IMR-90 (cell line): ENCODE results near the gene CD55.

Experiments
- CHD1 ChIP-seq: IDR thresholded peaks from 2 replicates; pipeline ENCODE4 v1.6.1; 2012; ENCODE audit warnings: low read depth, low read length, improper control_type of control experiment
- FOS ChIP-seq: fragments of 150-350 bp; IDR thresholded peaks from 2 replicates; pipeline ENCODE4 v1.6.1; 2016; ENCODE audit warnings: low read depth, low read length
- POLR2A ChIP-seq: IDR thresholded peaks from 2 replicates; pipeline ENCODE4 v1.6.1; 2012; ENCODE audit warnings: mild to moderate bottlenecking, low read depth, low read length
- RAD21 ChIP-seq: IDR thresholded peaks from 2 replicates; pipeline ENCODE4 v1.6.1; 2012; ENCODE audit warnings: low read length, improper control_type of control experiment
- RFX5 ChIP-seq: IDR thresholded peaks from 2 replicates; pipeline ENCODE4 v1.8.0; 2012; ENCODE audit warnings: low read depth, mild to moderate bottlenecking, low read length, moderate library complexity
- TF ChIP-seq, protein P1 (sequence below): conservative IDR thresholded peaks from 2 replicates; pipeline ENCODE4 v1.5.1; 2012; ENCODE audit warnings: mild to moderate bottlenecking, low read depth, low read length, improper control_type of control experiment
- TF ChIP-seq, protein P2 (sequence below): fragments of 150-350 bp; IDR thresholded peaks from 2 replicates; pipeline ENCODE4 v1.6.1; 2017; ENCODE audit warnings: mild to moderate bottlenecking, antibody characterized with exemption, low read length, low read depth

DNA sequence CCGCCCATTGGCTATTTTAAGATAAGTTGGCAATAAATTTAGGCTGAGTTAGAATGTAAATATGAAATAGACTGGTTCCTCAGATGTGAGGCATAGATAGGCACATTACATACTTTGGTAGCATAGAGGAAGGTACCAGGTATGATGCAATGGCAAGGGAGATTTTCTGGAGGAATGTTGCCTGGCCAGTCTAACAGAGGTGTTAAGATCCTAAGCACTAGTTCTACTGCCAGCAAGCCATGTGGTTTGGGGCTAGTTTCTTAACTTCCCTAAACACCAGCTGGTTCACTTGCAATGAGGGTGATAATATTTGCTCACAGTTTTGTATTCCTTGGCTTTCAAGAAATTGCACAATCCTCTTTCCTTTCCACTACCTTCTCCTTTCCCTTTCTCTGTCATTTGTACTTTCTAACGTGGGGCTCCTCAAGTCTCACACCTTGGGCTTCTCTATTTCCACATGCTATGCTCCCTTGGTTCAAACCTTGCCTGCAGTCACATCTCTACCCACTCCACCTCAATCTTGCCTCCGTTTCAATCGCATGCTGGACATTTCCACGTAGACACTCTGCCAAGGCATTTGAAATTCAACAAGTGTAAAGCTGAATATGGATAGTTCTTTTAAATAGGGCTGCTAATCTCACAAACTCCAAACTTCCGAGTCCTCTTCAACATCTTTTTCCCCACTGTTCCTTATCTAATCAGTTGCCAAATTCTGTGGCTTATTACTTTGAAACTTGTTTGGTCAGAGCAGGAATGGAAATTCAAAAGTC is 4.7 kb upstream of the CD55 start:
- TF ChIP-seq, protein P1, sequence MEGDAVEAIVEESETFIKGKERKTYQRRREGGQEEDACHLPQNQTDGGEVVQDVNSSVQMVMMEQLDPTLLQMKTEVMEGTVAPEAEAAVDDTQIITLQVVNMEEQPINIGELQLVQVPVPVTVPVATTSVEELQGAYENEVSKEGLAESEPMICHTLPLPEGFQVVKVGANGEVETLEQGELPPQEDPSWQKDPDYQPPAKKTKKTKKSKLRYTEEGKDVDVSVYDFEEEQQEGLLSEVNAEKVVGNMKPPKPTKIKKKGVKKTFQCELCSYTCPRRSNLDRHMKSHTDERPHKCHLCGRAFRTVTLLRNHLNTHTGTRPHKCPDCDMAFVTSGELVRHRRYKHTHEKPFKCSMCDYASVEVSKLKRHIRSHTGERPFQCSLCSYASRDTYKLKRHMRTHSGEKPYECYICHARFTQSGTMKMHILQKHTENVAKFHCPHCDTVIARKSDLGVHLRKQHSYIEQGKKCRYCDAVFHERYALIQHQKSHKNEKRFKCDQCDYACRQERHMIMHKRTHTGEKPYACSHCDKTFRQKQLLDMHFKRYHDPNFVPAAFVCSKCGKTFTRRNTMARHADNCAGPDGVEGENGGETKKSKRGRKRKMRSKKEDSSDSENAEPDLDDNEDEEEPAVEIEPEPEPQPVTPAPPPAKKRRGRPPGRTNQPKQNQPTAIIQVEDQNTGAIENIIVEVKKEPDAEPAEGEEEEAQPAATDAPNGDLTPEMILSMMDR: no peak
- TF ChIP-seq POLR2A: no peak
- TF ChIP-seq, protein P2, sequence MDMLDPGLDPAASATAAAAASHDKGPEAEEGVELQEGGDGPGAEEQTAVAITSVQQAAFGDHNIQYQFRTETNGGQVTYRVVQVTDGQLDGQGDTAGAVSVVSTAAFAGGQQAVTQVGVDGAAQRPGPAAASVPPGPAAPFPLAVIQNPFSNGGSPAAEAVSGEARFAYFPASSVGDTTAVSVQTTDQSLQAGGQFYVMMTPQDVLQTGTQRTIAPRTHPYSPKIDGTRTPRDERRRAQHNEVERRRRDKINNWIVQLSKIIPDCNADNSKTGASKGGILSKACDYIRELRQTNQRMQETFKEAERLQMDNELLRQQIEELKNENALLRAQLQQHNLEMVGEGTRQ: no peak
- TF ChIP-seq RFX5: no peak
- no peak for TF ChIP-seq FOS
- TF ChIP-seq CHD1: no peak
- no peak for TF ChIP-seq RAD21
